Skeletal muscle satellite cell (primary cell): ENCODE results near the gene TIMM8B.
"Not testable (repeated sequence)": the region's sequence is repeated elsewhere in the genome, so short reads cannot be mapped to it uniquely, and the experiment has no call there.

Experiments used
- H3K27me3 ChIP-seq: 2 replicates; pipeline ENCODE4 v1.7.0; 2013; ENCODE audit warnings: low read length; ENCODE audit not compliant: control insufficient read depth, insufficient read depth
- H3K36me3 ChIP-seq: 2 replicates; pipeline ENCODE4 v1.7.0; 2013; ENCODE audit warnings: mild to moderate bottlenecking, control low read depth, low read length; ENCODE audit not compliant: insufficient read depth
- H3K4me1 ChIP-seq: 2 replicates; pipeline ENCODE4 v1.7.0; 2013; ENCODE audit warnings: low read length; ENCODE audit not compliant: control insufficient read depth, insufficient read depth
- H3K4me2 ChIP-seq: 2 replicates; pipeline ENCODE4 v1.7.0; 2013; ENCODE audit warnings: mild to moderate bottlenecking, low read length
- H3K4me3 ChIP-seq: 2 replicates; pipeline ENCODE4 v1.7.0; 2013; ENCODE audit warnings: low read length
- H3K9ac ChIP-seq: 2 replicates; pipeline ENCODE4 v1.7.0; 2013; ENCODE audit warnings: mild to moderate bottlenecking, low read depth, low read length, moderate library complexity
- H3K9me3 ChIP-seq: replicated peaks from 2 replicates; pipeline ENCODE4 v1.7.0; 2013; ENCODE audit warnings: mild to moderate bottlenecking, control low read depth, low read length

The TIMM8B gene

GRCh38 chr11:112062923-112063322 lies 23.6 kb downstream of the TIMM8B start:
- Histone ChIP-seq H3K4me2 (no peak overlapping the region), H3K27me3 (no peaks in the 10 kb centered on the region), H3K36me3 (peaks cover 30% of the 10 kb centered on the region), H3K9ac (no peak overlapping the region), H3K9me3 (no peaks in the 10 kb centered on the region), H3K4me3 (no peak overlapping the region), H3K4me1 (no peaks in the 10 kb centered on the region)

GRCh38 chr11:112058103-112058502 lies 28.5 kb downstream of the TIMM8B start:
- Histone ChIP-seq H3K4me2 (no peak overlapping the region), H3K9ac (no peak overlapping the region), H3K4me1 (no peaks in the 10 kb centered on the region), H3K4me3 (no peak overlapping the region), H3K36me3 (peaks cover 48% of the 10 kb centered on the region), H3K27me3 (no peaks in the 10 kb centered on the region), H3K9me3 (no peaks in the 10 kb centered on the region)

GRCh38 chr11:112057170-112057569 lies 29.4 kb downstream of the TIMM8B start:
- Histone ChIP-seq H3K4me1 (no peaks in the 10 kb centered on the region), H3K9ac (no peak overlapping the region), H3K4me3 (no peak overlapping the region), H3K36me3 (peaks cover 48% of the 10 kb centered on the region), H3K9me3 (no peaks in the 10 kb centered on the region), H3K4me2 (no peak overlapping the region), H3K27me3 (no peaks in the 10 kb centered on the region)

GRCh38 chr11:112051768-112052167 lies 34.8 kb downstream of the TIMM8B start:
- H3K36me3 ChIP-seq = peaks cover 49% of the 10 kb centered on the region
- no peak overlapping the region for H3K4me3 ChIP-seq
- no peaks in the 10 kb centered on the region for H3K9me3 ChIP-seq
- H3K4me2 ChIP-seq = no peak overlapping the region
- peaks cover 8% of the 10 kb centered on the region for H3K4me1 ChIP-seq
- H3K27me3 ChIP-seq = no peaks in the 10 kb centered on the region
- H3K9ac ChIP-seq = no peak overlapping the region

GRCh38 chr11:112050721-112051120 lies 35.8 kb downstream of the TIMM8B start:
- no peak overlapping the region for H3K9ac ChIP-seq
- H3K4me3 ChIP-seq = no peak overlapping the region
- peaks cover 46% of the 10 kb centered on the region for H3K36me3 ChIP-seq
- peaks cover 8% of the 10 kb centered on the region for H3K4me1 ChIP-seq
- no peaks in the 10 kb centered on the region for H3K27me3 ChIP-seq
- no peaks in the 10 kb centered on the region for H3K9me3 ChIP-seq
- no peak overlapping the region for H3K4me2 ChIP-seq

- Histone ChIP-seq H3K27me3 (no peaks in the 10 kb centered on the region), H3K9ac (no peak overlapping the region), H3K4me2 (no peak overlapping the region), H3K9me3 (no peaks in the 10 kb centered on the region), H3K36me3 (peaks cover 51% of the 10 kb centered on the region), H3K4me3 (no peak overlapping the region), H3K4me1 (peaks cover 8% of the 10 kb centered on the region)
Observed at GRCh38 chr11:112049777-112050176, 36.8 kb downstream of the TIMM8B start.

GRCh38 chr11:112048256-112048655 lies 38.3 kb downstream of the TIMM8B start:
- not testable (repeated sequence) for H3K4me2 ChIP-seq, H3K27me3 ChIP-seq, H3K9ac ChIP-seq, H3K4me1 ChIP-seq, H3K9me3 ChIP-seq, H3K4me3 ChIP-seq
- peaks cover 59% of the 10 kb centered on the region for H3K36me3 ChIP-seq

DNA sequence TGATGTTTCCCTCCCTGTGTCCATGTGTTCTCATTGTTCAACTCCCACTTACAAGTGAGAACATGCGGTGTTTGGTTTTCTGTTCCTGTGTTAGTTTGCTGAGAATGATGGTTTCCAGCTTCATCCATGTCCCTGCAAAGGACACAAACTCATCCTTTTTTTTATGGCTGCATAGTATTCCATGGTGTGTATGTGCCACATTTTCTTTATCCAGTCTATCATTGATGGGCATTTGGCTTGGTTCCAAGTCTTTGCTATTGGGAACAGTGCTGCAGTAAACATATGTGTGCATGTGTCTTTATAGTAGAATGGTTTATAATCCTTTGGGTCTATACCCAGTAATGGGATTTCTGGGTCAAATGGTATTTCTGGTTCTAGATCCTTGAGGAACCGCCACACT lies 39.9 kb downstream of the TIMM8B start:
- Histone ChIP-seq H3K4me1 (peaks cover 15% of the 10 kb centered on the region), H3K36me3 (peaks cover 49% of the 10 kb centered on the region)
- not testable (repeated sequence) for H3K27me3 ChIP-seq, H3K9me3 ChIP-seq, H3K4me2 ChIP-seq, H3K9ac ChIP-seq, H3K4me3 ChIP-seq

GRCh38 chr11:112044961-112045360 lies 41.6 kb downstream of the TIMM8B start:
- Histone ChIP-seq H3K36me3 (peaks cover 42% of the 10 kb centered on the region), H3K9me3 (no peaks in the 10 kb centered on the region), H3K4me1 (peaks cover 15% of the 10 kb centered on the region), H3K4me2 (no peak overlapping the region), H3K9ac (no peak overlapping the region), H3K27me3 (no peaks in the 10 kb centered on the region), H3K4me3 (no peak overlapping the region)

DNA sequence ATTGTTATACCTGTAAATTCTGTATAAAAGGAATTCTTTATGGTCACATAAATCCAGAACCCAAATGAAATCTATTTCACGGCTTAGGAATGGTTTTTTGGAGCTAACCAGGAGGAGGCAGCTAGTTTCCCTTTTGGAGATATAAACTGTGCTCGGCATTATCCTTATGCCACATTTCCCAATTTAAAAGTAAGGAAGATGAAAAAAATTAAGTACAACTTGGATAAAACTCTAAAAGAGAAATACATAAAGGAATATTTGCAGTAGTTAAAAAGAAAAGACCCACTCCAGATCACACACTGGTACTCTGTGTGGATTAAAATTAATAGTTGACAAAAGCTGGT lies 43.6 kb downstream of the TIMM8B start:
- Histone ChIP-seq H3K4me3 (no peak overlapping the region), H3K4me2 (no peak overlapping the region), H3K9me3 (no peaks in the 10 kb centered on the region), H3K27me3 (no peaks in the 10 kb centered on the region), H3K4me1 (peaks cover 7% of the 10 kb centered on the region), H3K36me3 (peaks cover 47% of the 10 kb centered on the region), H3K9ac (no peak overlapping the region)

GRCh38 chr11:112042161-112042960 lies 44.2 kb downstream of the TIMM8B start:
- no peaks in the 10 kb centered on the region for H3K27me3 ChIP-seq
- no peaks in the 10 kb centered on the region for H3K9me3 ChIP-seq
- peaks cover 50% of the 10 kb centered on the region for H3K36me3 ChIP-seq

DNA sequence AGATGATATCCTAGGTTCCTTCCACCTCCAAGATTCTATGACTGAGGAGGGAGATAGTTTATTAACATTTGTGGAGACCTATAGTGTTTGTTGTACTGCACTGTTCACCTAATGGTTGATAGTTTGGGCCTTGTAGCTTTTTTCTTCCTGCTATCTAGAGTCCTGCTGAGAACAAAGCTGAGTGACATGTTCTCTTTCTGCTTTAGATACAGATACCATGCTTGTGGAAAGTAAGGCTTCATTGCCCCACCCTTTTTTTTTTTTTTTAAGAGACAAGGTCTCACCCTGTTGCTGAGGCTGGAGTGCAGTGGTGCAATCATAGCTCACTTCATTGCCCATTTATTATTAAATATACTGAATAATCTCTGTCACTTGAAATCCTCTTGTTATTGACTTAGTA lies 49.0 kb downstream of the TIMM8B start:
- H3K36me3 ChIP-seq = peaks cover 40% of the 10 kb centered on the region
- no peak overlapping the region for H3K9ac ChIP-seq
- no peaks in the 10 kb centered on the region for H3K27me3 ChIP-seq
- no peaks in the 10 kb centered on the region for H3K9me3 ChIP-seq
- no peak overlapping the region for H3K4me3 ChIP-seq
- no peak overlapping the region for H3K4me2 ChIP-seq
- peaks cover 6% of the 10 kb centered on the region for H3K4me1 ChIP-seq

More at GRCh38 chr11:112042161-112042960, 44.2 kb downstream of the TIMM8B start:
- Histone ChIP-seq H3K4me1 (peaks cover 7% of the 10 kb centered on the region), H3K4me2 (no peak overlapping the region), H3K9ac (no peak overlapping the region), H3K4me3 (no peak overlapping the region)
